ENCODE measurements around the gene PRKAA2. TPM values are rescaled to one million over a fixed set of nuclear protein-coding genes. Genes with fewer than 3 reads are reported as not detected.

PRKAA2 gene
- total and polyA plus RNA-seq, 2 of the 13 experiments (the other 11 are each of a cell fraction or from before 2014, with no cell fraction given), result 6.0 to 7.5 TPM

GRCh38 chr1:56713112-56713511 is 68.0 kb downstream of the PRKAA2 start:
- ATAC-seq, result no peak
- Histone ChIP-seq H3K4me3 (replicated peaks in 1 of 3; ENCODE audit: insufficient read depth in 1 of 3, low read depth in 2 of 3, low read length in 3 of 3) (no peak overlapping the region), H3K4me2 (ENCODE audit: low read depth, low read length) (no peak overlapping the region), H3K79me2 (ENCODE audit: insufficient read depth, low read length) (no peaks in the 10 kb centered on the region), H4K20me1 (ENCODE audit: insufficient read depth, low read length) (no peaks in the 10 kb centered on the region), H3K36me3 (replicated peaks in 1 of 2; ENCODE audit: control insufficient read depth in 1 of 2, insufficient read depth in 2 of 2, low read length in 2 of 2) (peaks cover 0 to 4% of the 10 kb centered on the region in 2 experiments; a peak in 3 of 5 replicates), H3K27me3 (ENCODE audit: control insufficient read depth in 1 of 2, insufficient read depth in 2 of 2, low read length in 2 of 2) (no peaks in the 10 kb centered on the region), H3K9ac (ENCODE audit: insufficient read depth, low read depth, low read length) (no peak overlapping the region), H3K27ac (ENCODE audit: extremely low read length, insufficient read depth, low read length) (no peak overlapping the region), H3K4me1 (ENCODE audit: insufficient read depth, low read length) (no peaks in the 10 kb centered on the region), H3K9me3 (ENCODE audit: low read length) (no peaks in the 10 kb centered on the region), H2AFZ (ENCODE audit: low read length) (no peak overlapping the region)
- DNase-seq (ENCODE audit: low spot score), result no peak
- FAIRE-seq, result no peak
- intact Hi-C loops (cut with micrococcal nuclease; ENCODE audit: unreplicated experiment) (no loop called here), in situ Hi-C loops (cut with HindIII; ENCODE audit: extremely low pct_ligation_motif_present, low pct_unique_long_range_greater_than_20kb) (no loop called here)
- ChIA-PET POLR2A (no interaction called here), CTCF (ENCODE audit: low intra/inter-chr PET ratio, low total read pairs) (no interaction called here)
- no TSS peak for BruUV-seq (replicated peaks)
- no peak for TF ChIP-seq ZFP36 (IDR thresholded peaks at IDR 0.05; ENCODE audit: borderline replicate concordance, low read depth, low read length, partially characterized antibody)
- TF ChIP-seq PRMT3 (CRISPR knock-in tag; IDR thresholded peaks at IDR 0.05; ENCODE audit: borderline replicate concordance, low read depth), result no peak
- no peak for TF ChIP-seq HIVEP1 (CRISPR knock-in tag; IDR thresholded peaks at IDR 0.05)
- TF ChIP-seq ZNF260 (CRISPR knock-in tag; IDR thresholded peaks at IDR 0.05; ENCODE audit: borderline replicate concordance, low read depth), result no peak
- WGBS (ENCODE audit: low lambda C conversion rate), result 98% methylated on average over 1 of the region's 1 CpG

DNA sequence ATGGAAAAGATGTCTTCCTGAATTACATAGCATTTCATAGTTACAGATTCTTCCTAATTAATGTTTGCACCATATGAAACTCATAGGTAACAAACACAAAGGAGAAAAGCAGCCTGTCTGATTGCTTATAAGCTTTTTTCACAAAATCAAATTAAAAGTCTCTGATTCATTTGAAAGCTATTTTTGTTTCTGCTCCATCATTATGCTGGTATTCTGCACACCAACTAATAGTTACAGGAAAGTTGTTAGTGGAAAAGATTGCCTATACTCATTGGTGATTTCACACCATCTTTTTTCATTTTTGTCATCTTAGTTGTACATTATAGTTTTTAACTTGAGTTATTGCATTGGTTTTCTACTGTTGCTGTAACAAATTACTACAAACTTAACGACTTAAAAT is 70.0 kb downstream of the PRKAA2 start:
- Histone ChIP-seq H3K9ac (ENCODE audit: insufficient read depth, low read depth, low read length) (no peak overlapping the region), H3K4me3 (replicated peaks in 1 of 3; ENCODE audit: insufficient read depth in 1 of 3, low read depth in 2 of 3, low read length in 3 of 3) (no peak overlapping the region), H3K9me3 (ENCODE audit: low read length) (no peaks in the 10 kb centered on the region), H3K36me3 (replicated peaks in 1 of 2; ENCODE audit: control insufficient read depth in 1 of 2, insufficient read depth in 2 of 2, low read length in 2 of 2) (no peaks in the 10 kb centered on the region), H2AFZ (ENCODE audit: low read length) (no peak overlapping the region), H4K20me1 (ENCODE audit: insufficient read depth, low read length) (no peaks in the 10 kb centered on the region), H3K27ac (ENCODE audit: extremely low read length, insufficient read depth, low read length) (no peak overlapping the region), H3K4me2 (ENCODE audit: low read depth, low read length) (no peak overlapping the region), H3K79me2 (ENCODE audit: insufficient read depth, low read length) (no peaks in the 10 kb centered on the region), H3K27me3 (ENCODE audit: control insufficient read depth in 1 of 2, insufficient read depth in 2 of 2, low read length in 2 of 2) (no peaks in the 10 kb centered on the region), H3K4me1 (ENCODE audit: insufficient read depth, low read length) (no peaks in the 10 kb centered on the region)
- DNase-seq (ENCODE audit: low spot score) (no peak), ATAC-seq (no peak), FAIRE-seq (no peak)
- CTCF ChIA-PET (ENCODE audit: low intra/inter-chr PET ratio, low total read pairs), result no interaction called here
- in situ Hi-C loops (cut with HindIII; ENCODE audit: extremely low pct_ligation_motif_present, low pct_unique_long_range_greater_than_20kb), result no loop called here
- intact Hi-C loops (cut with micrococcal nuclease; ENCODE audit: unreplicated experiment), result no loop called here
- BruUV-seq (replicated peaks), result no TSS peak
- 74% methylated on average over 1 of the region's 1 CpG for WGBS (ENCODE audit: low lambda C conversion rate)
- POLR2A ChIA-PET, result no interaction called here
- TF ChIP-seq SCMH1 (CRISPR knock-in tag; IDR thresholded peaks at IDR 0.05; ENCODE audit: borderline replicate concordance) (no peak), MLXIP (CRISPR knock-in tag; IDR thresholded peaks at IDR 0.05; ENCODE audit: borderline replicate concordance) (no peak), ZBTB8A (CRISPR knock-in tag; IDR thresholded peaks at IDR 0.05; ENCODE audit: borderline replicate concordance, low read depth) (no peak), ZNF83 (CRISPR knock-in tag; IDR thresholded peaks at IDR 0.05; ENCODE audit: borderline replicate concordance) (no peak), SIN3B (IDR thresholded peaks at IDR 0.05; ENCODE audit: low read length) (no peak), KAT7 (CRISPR knock-in tag; IDR thresholded peaks at IDR 0.05; ENCODE audit: borderline replicate concordance) (no peak), ZSCAN31 (CRISPR knock-in tag; IDR thresholded peaks at IDR 0.05; ENCODE audit: low read depth) (no peak), NAIF1 (CRISPR knock-in tag; IDR thresholded peaks at IDR 0.05; ENCODE audit: borderline replicate concordance) (no peak), MXD1 (CRISPR knock-in tag; IDR thresholded peaks at IDR 0.05) (no peak)
- TF ChIP-seq, protein P1, sequence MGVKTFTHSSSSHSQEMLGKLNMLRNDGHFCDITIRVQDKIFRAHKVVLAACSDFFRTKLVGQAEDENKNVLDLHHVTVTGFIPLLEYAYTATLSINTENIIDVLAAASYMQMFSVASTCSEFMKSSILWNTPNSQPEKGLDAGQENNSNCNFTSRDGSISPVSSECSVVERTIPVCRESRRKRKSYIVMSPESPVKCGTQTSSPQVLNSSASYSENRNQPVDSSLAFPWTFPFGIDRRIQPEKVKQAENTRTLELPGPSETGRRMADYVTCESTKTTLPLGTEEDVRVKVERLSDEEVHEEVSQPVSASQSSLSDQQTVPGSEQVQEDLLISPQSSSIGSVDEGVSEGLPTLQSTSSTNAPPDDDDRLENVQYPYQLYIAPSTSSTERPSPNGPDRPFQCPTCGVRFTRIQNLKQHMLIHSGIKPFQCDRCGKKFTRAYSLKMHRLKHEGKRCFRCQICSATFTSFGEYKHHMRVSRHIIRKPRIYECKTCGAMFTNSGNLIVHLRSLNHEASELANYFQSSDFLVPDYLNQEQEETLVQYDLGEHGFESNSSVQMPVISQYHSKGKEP (CRISPR knock-in tag; IDR thresholded peaks at IDR 0.05), result no peak

Measured in HepG2 (cell line).